Neural cell (in vitro differentiated cells): Measurements from ENCODE around the gene SIK3. TPM values are rescaled to one million over a fixed set of nuclear protein-coding genes. Genes with fewer than 3 reads are reported as not detected.

ENCODE experiments used
- H2AFZ ChIP-seq: fragments of 200-600, 300-800 bp; sonication (generic), shearing (Covaris generic); 2 replicates; pipeline ENCODE4 v1.6.0; 2014; ENCODE audit warnings: low read depth, mild to moderate bottlenecking, antibody characterized with exemption, low read length, moderate library complexity
- H3F3A ChIP-seq: fragments of 200-600 bp; shearing (Covaris generic); 2 replicates; pipeline ENCODE4 v1.6.1; 2016; ENCODE audit warnings: mild to moderate bottlenecking, moderate library complexity, mixed read lengths, antibody characterized with exemption, low read length; ENCODE audit not compliant: insufficient read depth, poor library complexity, severe bottlenecking
- H3K27ac ChIP-seq: fragments of 200-600, 300-800 bp; sonication (generic), shearing (Covaris generic); 2 replicates; pipeline ENCODE4 v1.5.1; 2014; ENCODE audit warnings: mild to moderate bottlenecking, low read length, moderate library complexity
- H3K27me3 ChIP-seq: fragments of 300-800, 200-600 bp; sonication (generic), shearing (Covaris generic); 2 replicates; pipeline ENCODE4 v1.6.0; 2014; ENCODE audit warnings: mild to moderate bottlenecking, low read depth, low read length, moderate library complexity; ENCODE audit not compliant: insufficient read depth
- H3K36me3 ChIP-seq: fragments of 300-800, 200-600 bp; sonication (generic), shearing (Covaris generic); 2 replicates; pipeline ENCODE4 v1.5.1; 2014; ENCODE audit warnings: mild to moderate bottlenecking, antibody characterized with exemption, low read length, moderate library complexity; ENCODE audit not compliant: insufficient read depth
- H3K4me2 ChIP-seq: fragments of 300-800, 200-600 bp; sonication (generic), shearing (Covaris generic); 2 replicates; pipeline ENCODE4 v1.6.0; 2014; ENCODE audit warnings: mild to moderate bottlenecking, low read length
- H3K4me3 ChIP-seq: fragments of 300-800, 200-600 bp; sonication (generic), shearing (Covaris generic); 2 replicates; pipeline ENCODE4 v1.5.1; 2014; ENCODE audit warnings: mild to moderate bottlenecking, low read length, moderate library complexity
- H3K79me2 ChIP-seq: fragments of 200-600 bp; shearing (Covaris generic); replicated peaks from 2 replicates; pipeline ENCODE4 v1.6.0; 2014; ENCODE audit warnings: mild to moderate bottlenecking, low read length, moderate library complexity; ENCODE audit not compliant: insufficient read depth
- H3K9ac ChIP-seq: fragments of 300-800, 200-600 bp; sonication (generic), shearing (Covaris generic); 2 replicates; pipeline ENCODE4 v1.6.1; 2016; ENCODE audit warnings: mild to moderate bottlenecking, low read length, mixed read lengths
- H3K9me2 ChIP-seq: fragments of 200-600 bp; shearing (Covaris generic); 2 replicates; pipeline ENCODE4 v1.6.1; 2016; ENCODE audit warnings: mild to moderate bottlenecking, low read length, mixed read lengths; ENCODE audit not compliant: insufficient read depth
- H3K9me3 ChIP-seq: fragments of 200-600, 300-800 bp; sonication (generic), shearing (Covaris generic); 2 replicates; pipeline ENCODE4 v1.6.1; 2016; ENCODE audit warnings: mild to moderate bottlenecking, mixed run types, low read length, moderate library complexity, mixed read lengths
- H4K20me1 ChIP-seq: fragments of 200-600 bp; shearing (Covaris generic); 2 replicates; pipeline ENCODE4 v1.6.1; 2016; ENCODE audit warnings: mild to moderate bottlenecking, mixed run types; ENCODE audit not compliant: insufficient read depth
- EP300 ChIP-seq: fragments of 450-650 bp; conservative IDR thresholded peaks from 2 replicates; pipeline ENCODE4 v1.6.1; 2014; ENCODE audit warnings: antibody characterized with exemption, mild to moderate bottlenecking, moderate library complexity; ENCODE audit not compliant: poor library complexity, severe bottlenecking
- EZH2 ChIP-seq: fragments of 200-600, 300-800 bp; shearing (Covaris generic), sonication (generic); IDR thresholded peaks from 2 replicates; pipeline ENCODE4 v1.6.1; 2014; ENCODE audit warnings: antibody characterized with exemption, low read length, borderline replicate concordance, mild to moderate bottlenecking; ENCODE audit not compliant: insufficient read depth, poor library complexity, severe bottlenecking
- MXI1 ChIP-seq: fragments of 450-650 bp; conservative IDR thresholded peaks from 2 replicates; pipeline ENCODE4 v1.6.1; 2014; ENCODE audit warnings: antibody characterized with exemption, mild to moderate bottlenecking; ENCODE audit not compliant: poor library complexity, severe bottlenecking
- POLR2AphosphoS5 ChIP-seq: IDR thresholded peaks from 2 replicates; pipeline ENCODE4 v1.6.1; 2012
- RAD21 ChIP-seq: fragments of 450-650 bp; conservative IDR thresholded peaks from 2 replicates; pipeline ENCODE4 v1.6.1; 2014; ENCODE audit warnings: antibody characterized with exemption, mild to moderate bottlenecking, moderate library complexity
- SMC3 ChIP-seq: fragments of 450-650 bp; conservative IDR thresholded peaks from 2 replicates; pipeline ENCODE4 v1.6.1; 2014; ENCODE audit warnings: antibody characterized with exemption, mild to moderate bottlenecking, moderate library complexity; ENCODE audit not compliant: poor library complexity
- TAF1 ChIP-seq: IDR thresholded peaks from 2 replicates; pipeline ENCODE4 v1.6.1; 2012; ENCODE audit warnings: low read depth
- polyA plus RNA-seq: library from polyadenylated mRNA; depleted of rRNA; stranded (reverse); fragments of >200 nt; gene quantifications from 2 replicates; pipeline ENCODE4 v1.2.3, GENCODE V29; 2014
- TF ChIP-seq, protein P1 (sequence below): fragments of 450-650 bp; IDR thresholded peaks from 2 replicates; pipeline ENCODE4 v1.5.1; 2014; ENCODE audit warnings: antibody characterized with exemption, mild to moderate bottlenecking, moderate library complexity; ENCODE audit not compliant: poor library complexity, severe bottlenecking
- TF ChIP-seq, protein P2 (sequence below): IDR thresholded peaks from 2 replicates; pipeline ENCODE4 v1.6.1; 2012; ENCODE audit warnings: borderline replicate concordance

Gene SIK3
- polyA plus RNA-seq, 1 donor from 2014 or later: 11.2 TPM

DNA sequence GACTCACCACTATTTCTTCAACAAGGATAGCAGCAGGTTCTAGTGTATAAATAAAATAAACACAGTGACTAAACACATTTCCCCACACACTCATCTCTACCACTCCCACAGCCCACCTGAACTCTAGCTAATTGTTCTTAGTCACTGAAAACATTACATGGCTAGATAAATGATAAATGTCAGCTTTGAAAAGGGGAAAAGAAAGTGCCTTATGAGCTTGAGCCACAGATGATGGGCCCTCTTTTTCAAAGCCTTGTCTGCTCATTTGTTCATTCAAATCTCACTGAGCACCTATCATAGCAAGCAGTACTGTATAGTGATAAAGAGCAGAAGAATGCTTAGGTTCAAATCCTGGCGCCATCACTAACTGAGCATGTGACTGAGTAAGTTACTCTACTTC lies 58.3 kb downstream of the SIK3 start:
- Histone ChIP-seq H3K36me3 (no peaks in the 10 kb centered on the region), H3F3A (no peaks in the 10 kb centered on the region), H3K79me2 (peaks cover 9% of the 10 kb centered on the region), H3K9me2 (no peaks in the 10 kb centered on the region), H3K4me3 (no peak overlapping the region), H3K4me2 (no peak overlapping the region), H2AFZ (no peak overlapping the region), H3K9ac (no peak overlapping the region), H3K27me3 (no peaks in the 10 kb centered on the region), H3K9me3 (no peaks in the 10 kb centered on the region), H3K27ac (no peak overlapping the region), H4K20me1 (no peaks in the 10 kb centered on the region)
- TF ChIP-seq SMC3: no peak
- TF ChIP-seq, protein P1, sequence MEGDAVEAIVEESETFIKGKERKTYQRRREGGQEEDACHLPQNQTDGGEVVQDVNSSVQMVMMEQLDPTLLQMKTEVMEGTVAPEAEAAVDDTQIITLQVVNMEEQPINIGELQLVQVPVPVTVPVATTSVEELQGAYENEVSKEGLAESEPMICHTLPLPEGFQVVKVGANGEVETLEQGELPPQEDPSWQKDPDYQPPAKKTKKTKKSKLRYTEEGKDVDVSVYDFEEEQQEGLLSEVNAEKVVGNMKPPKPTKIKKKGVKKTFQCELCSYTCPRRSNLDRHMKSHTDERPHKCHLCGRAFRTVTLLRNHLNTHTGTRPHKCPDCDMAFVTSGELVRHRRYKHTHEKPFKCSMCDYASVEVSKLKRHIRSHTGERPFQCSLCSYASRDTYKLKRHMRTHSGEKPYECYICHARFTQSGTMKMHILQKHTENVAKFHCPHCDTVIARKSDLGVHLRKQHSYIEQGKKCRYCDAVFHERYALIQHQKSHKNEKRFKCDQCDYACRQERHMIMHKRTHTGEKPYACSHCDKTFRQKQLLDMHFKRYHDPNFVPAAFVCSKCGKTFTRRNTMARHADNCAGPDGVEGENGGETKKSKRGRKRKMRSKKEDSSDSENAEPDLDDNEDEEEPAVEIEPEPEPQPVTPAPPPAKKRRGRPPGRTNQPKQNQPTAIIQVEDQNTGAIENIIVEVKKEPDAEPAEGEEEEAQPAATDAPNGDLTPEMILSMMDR: no peak
- no peak for TF ChIP-seq POLR2AphosphoS5
- TF ChIP-seq MXI1: no peak
- no peak for TF ChIP-seq EZH2
- TF ChIP-seq TAF1: no peak
- no peak for TF ChIP-seq EP300
- TF ChIP-seq, protein P2, sequence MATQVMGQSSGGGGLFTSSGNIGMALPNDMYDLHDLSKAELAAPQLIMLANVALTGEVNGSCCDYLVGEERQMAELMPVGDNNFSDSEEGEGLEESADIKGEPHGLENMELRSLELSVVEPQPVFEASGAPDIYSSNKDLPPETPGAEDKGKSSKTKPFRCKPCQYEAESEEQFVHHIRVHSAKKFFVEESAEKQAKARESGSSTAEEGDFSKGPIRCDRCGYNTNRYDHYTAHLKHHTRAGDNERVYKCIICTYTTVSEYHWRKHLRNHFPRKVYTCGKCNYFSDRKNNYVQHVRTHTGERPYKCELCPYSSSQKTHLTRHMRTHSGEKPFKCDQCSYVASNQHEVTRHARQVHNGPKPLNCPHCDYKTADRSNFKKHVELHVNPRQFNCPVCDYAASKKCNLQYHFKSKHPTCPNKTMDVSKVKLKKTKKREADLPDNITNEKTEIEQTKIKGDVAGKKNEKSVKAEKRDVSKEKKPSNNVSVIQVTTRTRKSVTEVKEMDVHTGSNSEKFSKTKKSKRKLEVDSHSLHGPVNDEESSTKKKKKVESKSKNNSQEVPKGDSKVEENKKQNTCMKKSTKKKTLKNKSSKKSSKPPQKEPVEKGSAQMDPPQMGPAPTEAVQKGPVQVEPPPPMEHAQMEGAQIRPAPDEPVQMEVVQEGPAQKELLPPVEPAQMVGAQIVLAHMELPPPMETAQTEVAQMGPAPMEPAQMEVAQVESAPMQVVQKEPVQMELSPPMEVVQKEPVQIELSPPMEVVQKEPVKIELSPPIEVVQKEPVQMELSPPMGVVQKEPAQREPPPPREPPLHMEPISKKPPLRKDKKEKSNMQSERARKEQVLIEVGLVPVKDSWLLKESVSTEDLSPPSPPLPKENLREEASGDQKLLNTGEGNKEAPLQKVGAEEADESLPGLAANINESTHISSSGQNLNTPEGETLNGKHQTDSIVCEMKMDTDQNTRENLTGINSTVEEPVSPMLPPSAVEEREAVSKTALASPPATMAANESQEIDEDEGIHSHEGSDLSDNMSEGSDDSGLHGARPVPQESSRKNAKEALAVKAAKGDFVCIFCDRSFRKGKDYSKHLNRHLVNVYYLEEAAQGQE: no peak
- no peak for TF ChIP-seq RAD21

DNA sequence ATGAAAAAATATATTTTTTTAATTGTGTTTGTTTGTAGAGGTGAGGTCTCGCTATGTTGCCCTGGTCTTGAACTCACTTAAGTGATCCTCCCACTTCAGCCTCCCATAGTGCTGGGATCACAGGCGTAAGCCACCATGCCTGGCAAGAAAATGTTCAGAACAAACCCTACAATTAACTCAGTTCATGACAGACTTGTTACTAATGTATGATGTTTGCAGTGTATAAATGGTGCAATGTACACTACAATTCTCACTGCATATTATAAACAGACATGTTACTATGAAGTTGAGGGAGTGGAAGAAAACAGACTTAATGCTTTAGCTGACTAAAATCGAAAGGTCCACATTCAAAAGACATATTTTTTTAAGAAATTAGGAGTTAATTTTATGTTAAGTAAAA lies 59.0 kb downstream of the SIK3 start:
- Histone ChIP-seq H2AFZ (no peak overlapping the region), H3K79me2 (peaks cover 6% of the 10 kb centered on the region), H3K27ac (no peak overlapping the region), H3K9ac (no peak overlapping the region), H4K20me1 (no peaks in the 10 kb centered on the region), H3K4me3 (no peak overlapping the region), H3K9me3 (no peaks in the 10 kb centered on the region), H3K9me2 (no peaks in the 10 kb centered on the region), H3F3A (no peaks in the 10 kb centered on the region), H3K36me3 (no peaks in the 10 kb centered on the region), H3K4me2 (no peak overlapping the region), H3K27me3 (no peaks in the 10 kb centered on the region)
- TF ChIP-seq EP300 (no peak), EZH2 (no peak), TAF1 (no peak), MXI1 (no peak), RAD21 (no peak), POLR2AphosphoS5 (no peak), SMC3 (no peak)
- TF ChIP-seq, protein P2: no peak
- TF ChIP-seq, protein P1: no peak
